ENCODE measurements around the gene DYNC1I2.

The DYNC1I2 gene

GRCh38 chr2:171707752-171708151, 20.5 kb downstream of the DYNC1I2 start:
- no peaks in the 10 kb centered on the region for H3K9me3 ChIP-seq (replicated peaks in 1 of 11)
- no peak overlapping the region for H3K27ac ChIP-seq
- no peak overlapping the region for H3K9ac ChIP-seq
- H3K36me3 ChIP-seq: peaks cover 14 to 71% (median 43%) of the 10 kb centered on the region in 11 experiments
- H3K4me3 ChIP-seq: no peak overlapping the region
- H3K4me1 ChIP-seq: peaks cover 9 to 31% (median 16%) of the 10 kb centered on the region in 10 experiments
- no peak overlapping the region for H3K4me2 ChIP-seq
- peaks cover 46 to 97% (median 80%) of the 10 kb centered on the region in 11 experiments; a peak in 21 of 22 replicates for H4K20me1 ChIP-seq
- H3K27me3 ChIP-seq: no peaks in the 10 kb centered on the region
- no peak for TF ChIP-seq Cebpa-rat (IDR thresholded peaks at IDR 0.05)

- no peak overlapping the region for H3K27ac ChIP-seq
- H3K36me3 ChIP-seq: peaks cover 11 to 64% (median 32%) of the 10 kb centered on the region in 11 experiments; a peak in 21 of 22 replicates
- H3K4me1 ChIP-seq: peaks cover 9 to 23% (median 15%) of the 10 kb centered on the region in 10 experiments
- peaks cover 35 to 96% (median 71%) of the 10 kb centered on the region in 11 experiments; a peak in 20 of 22 replicates for H4K20me1 ChIP-seq
- no peak overlapping the region for H3K9ac ChIP-seq
- no peak overlapping the region for H3K4me2 ChIP-seq
- no peak for TF ChIP-seq Cebpa-rat (IDR thresholded peaks at IDR 0.05)
- H3K4me3 ChIP-seq: no peak overlapping the region
- no peaks in the 10 kb centered on the region for H3K9me3 ChIP-seq (replicated peaks in 1 of 11)
- no peaks in the 10 kb centered on the region for H3K27me3 ChIP-seq
Observed at GRCh38 chr2:171709011-171709685, 21.9 kb downstream of the DYNC1I2 start.

GRCh38 chr2:171711351-171711750, 24.1 kb downstream of the DYNC1I2 start:
- no peak for TF ChIP-seq Cebpa-rat (IDR thresholded peaks at IDR 0.05)
- Histone ChIP-seq H3K27me3 (no peaks in the 10 kb centered on the region), H4K20me1 (peaks cover 19 to 92% (median 49%) of the 10 kb centered on the region in 11 experiments; a peak in 20 of 22 replicates), H3K9me3 (replicated peaks in 1 of 11) (no peaks in the 10 kb centered on the region), H3K27ac (no peak overlapping the region), H3K9ac (no peak overlapping the region), H3K4me1 (peaks cover 9 to 21% (median 15%) of the 10 kb centered on the region in 10 experiments), H3K36me3 (peaks cover 21 to 74% (median 47%) of the 10 kb centered on the region in 11 experiments), H3K4me2 (peak overlapping the region in 1 of 11 experiments; percentile 74; a peak in 3 of 22 replicates), H3K4me3 (no peak overlapping the region)

- H3K4me3 ChIP-seq: no peak overlapping the region
- TF ChIP-seq Cebpa-rat (IDR thresholded peaks at IDR 0.05): no peak
- H3K27ac ChIP-seq: no peak overlapping the region
- peaks cover 26 to 78% (median 52%) of the 10 kb centered on the region in 11 experiments for H3K36me3 ChIP-seq
- no peaks in the 10 kb centered on the region for H3K9me3 ChIP-seq (replicated peaks in 1 of 11)
- peaks cover 12 to 89% (median 42%) of the 10 kb centered on the region in 11 experiments; a peak in 19 of 22 replicates for H4K20me1 ChIP-seq
- no peak overlapping the region for H3K9ac ChIP-seq
- peak overlapping the region; percentile 5 to 74 (median 36); a peak in 17 of 22 replicates for H3K4me2 ChIP-seq
- H3K4me1 ChIP-seq: peaks cover 9 to 19% (median 15%) of the 10 kb centered on the region in 10 experiments
- no peaks in the 10 kb centered on the region for H3K27me3 ChIP-seq
Observed at GRCh38 chr2:171712051-171712450, 24.8 kb downstream of the DYNC1I2 start.

GRCh38 chr2:171718720-171719119, 31.5 kb downstream of the DYNC1I2 start:
- H3K27me3 ChIP-seq: no peaks in the 10 kb centered on the region
- H3K36me3 ChIP-seq: peaks cover 50 to 92% (median 72%) of the 10 kb centered on the region in 11 experiments
- H3K9me3 ChIP-seq (replicated peaks in 1 of 11): no peaks in the 10 kb centered on the region
- H3K9ac ChIP-seq: no peak overlapping the region
- H3K4me2 ChIP-seq: no peak overlapping the region
- no peak for TF ChIP-seq Cebpa-rat (IDR thresholded peaks at IDR 0.05)
- H4K20me1 ChIP-seq: peaks cover 0 to 34% (median 1%) of the 10 kb centered on the region in 11 experiments; a peak in 11 of 22 replicates
- no peak overlapping the region for H3K27ac ChIP-seq
- no peak overlapping the region for H3K4me3 ChIP-seq
- H3K4me1 ChIP-seq: no peaks in the 10 kb centered on the region

GRCh38 chr2:171719660-171720059, 32.4 kb downstream of the DYNC1I2 start:
- Histone ChIP-seq H3K4me3 (no peak overlapping the region), H4K20me1 (peaks cover 0 to 33% (median 3%) of the 10 kb centered on the region in 11 experiments; a peak in 7 of 22 replicates), H3K36me3 (peaks cover 55 to 97% (median 77%) of the 10 kb centered on the region in 11 experiments), H3K4me2 (no peak overlapping the region), H3K27me3 (no peaks in the 10 kb centered on the region), H3K9me3 (replicated peaks in 1 of 11) (no peaks in the 10 kb centered on the region), H3K9ac (no peak overlapping the region), H3K27ac (no peak overlapping the region), H3K4me1 (no peaks in the 10 kb centered on the region)
- no peak for TF ChIP-seq Cebpa-rat (IDR thresholded peaks at IDR 0.05)

- H3K9ac ChIP-seq: no peak overlapping the region
- no peaks in the 10 kb centered on the region for H3K9me3 ChIP-seq (replicated peaks in 1 of 11)
- no peak for TF ChIP-seq Cebpa-rat (IDR thresholded peaks at IDR 0.05)
- peaks cover 56 to 97% (median 77%) of the 10 kb centered on the region in 11 experiments for H3K36me3 ChIP-seq
- no peaks in the 10 kb centered on the region for H3K27me3 ChIP-seq
- no peak overlapping the region for H3K4me2 ChIP-seq
- no peaks in the 10 kb centered on the region for H3K4me1 ChIP-seq
- H3K4me3 ChIP-seq: no peak overlapping the region
- H3K27ac ChIP-seq: no peak overlapping the region
- peaks cover 0 to 24% (median 0%) of the 10 kb centered on the region in 11 experiments; a peak in 7 of 22 replicates for H4K20me1 ChIP-seq
Observed at GRCh38 chr2:171723716-171724683, 36.7 kb downstream of the DYNC1I2 start.

- no peak for TF ChIP-seq Cebpa-rat (IDR thresholded peaks at IDR 0.05)
- Histone ChIP-seq H3K4me1 (no peaks in the 10 kb centered on the region), H3K36me3 (peaks cover 67 to 98% (median 83%) of the 10 kb centered on the region in 11 experiments)
Observed at GRCh38 chr2:171726847-171727450, 39.7 kb downstream of the DYNC1I2 start.

More at GRCh38 chr2:171726847-171727450, 39.7 kb downstream of the DYNC1I2 start:
- H3K27me3 ChIP-seq: no peaks in the 10 kb centered on the region
- H3K27ac ChIP-seq: no peak overlapping the region
- H3K9ac ChIP-seq: no peak overlapping the region
- H3K4me2 ChIP-seq: no peak overlapping the region
- peaks cover 0 to 18% (median 0%) of the 10 kb centered on the region in 11 experiments; a peak in 7 of 22 replicates for H4K20me1 ChIP-seq
- no peak overlapping the region for H3K4me3 ChIP-seq
- no peaks in the 10 kb centered on the region for H3K9me3 ChIP-seq (replicated peaks in 1 of 11)

Measured in BLaER1 treated with 17β-estradiol and CSF1 and Interleukin-3, amounts not matched to agents 10 nM and 100 nM (cell line).